Natural killer cell (primary cell): ENCODE measurements around the gene NR1I3. TPM values are rescaled to one million over a fixed set of nuclear protein-coding genes. Genes with fewer than 3 reads are reported as not detected.

ENCODE experiments used
- ATAC-seq, 3 donors: fragments of 150-1000 bp in 2 of 3; fragments of 200-7000 bp in 1 of 3; cut with Tn5 transposase; 1 replicate in 1 of 3; 2 replicates in 2 of 3; pipeline ENCODE4 v1.10.0; 2021; ENCODE audit warnings: mild to moderate bottlenecking in 2 of 3, moderate library complexity in 2 of 3
- DNase-seq, 2 donors: peaks; one replicate each; pipeline versions ENCODE4 v3.0.0 to v3.0.0-alpha.2; 2013 to 2021; ENCODE audit warnings: mixed read lengths in 1 of 2
- H3K27ac ChIP-seq: one replicate; pipeline ENCODE4 v1.5.1; 2013; ENCODE audit warnings: mild to moderate bottlenecking, low read length
- H3K27me3 ChIP-seq: one replicate; pipeline ENCODE4 v1.6.1; 2013; ENCODE audit warnings: low read length; ENCODE audit not compliant: control insufficient read depth, insufficient read depth
- H3K36me3 ChIP-seq: one replicate; pipeline ENCODE4 v1.6.1; 2013; ENCODE audit warnings: low read length; ENCODE audit not compliant: control insufficient read depth, insufficient read depth
- H3K4me1 ChIP-seq: one replicate; pipeline ENCODE4 v1.6.1; 2013; ENCODE audit warnings: low read length; ENCODE audit not compliant: control insufficient read depth, insufficient read depth
- H3K4me3 ChIP-seq: one replicate; pipeline ENCODE4 v1.5.1; 2013; ENCODE audit warnings: low read length
- H3K9me3 ChIP-seq: one replicate; pipeline ENCODE4 v1.6.1; 2013; ENCODE audit warnings: low read length; ENCODE audit not compliant: control insufficient read depth, insufficient read depth
- H3K27ac Mint-ChIP-seq, 2 donors: one replicate each; pipeline ENCODE4 v1.8.0; 2022; ENCODE audit warnings: mild to moderate bottlenecking in 2 of 2, mixed read lengths in 2 of 2, moderate library complexity in 1 of 2
- H3K27me3 Mint-ChIP-seq, 2 donors: one replicate each; pipeline ENCODE4 v1.8.0; 2022; ENCODE audit warnings: low read depth in 2 of 2, mixed read lengths in 2 of 2
- H3K36me3 Mint-ChIP-seq: one replicate; pipeline ENCODE4 v1.8.0; 2022; ENCODE audit warnings: mixed read lengths
- H3K4me1 Mint-ChIP-seq, 2 donors: one replicate each; pipeline ENCODE4 v1.8.0; 2022; ENCODE audit warnings: mixed read lengths in 2 of 2
- H3K4me3 Mint-ChIP-seq: one replicate; pipeline ENCODE4 v1.8.0; 2022; ENCODE audit warnings: mild to moderate bottlenecking, moderate library complexity, mixed read lengths
- H3K9me3 Mint-ChIP-seq, 2 donors: one replicate each; pipeline ENCODE4 v1.8.0; 2022; ENCODE audit warnings: mixed read lengths in 2 of 2
- WGBS: methylation state at CpG from one replicate; pipeline ENCODE4 v1.1.7; 2013; ENCODE audit warnings: missing lambda C conversion rate; ENCODE audit not compliant: insufficient coverage; 5-methylcytosine and 5-hydroxymethylcytosine counted together
- intact Hi-C: fragments of 100-400 bp; cut with micrococcal nuclease; formaldehyde crosslinking; loops from one replicate; pipeline ENCODE4 v1.14.2; 2022
- total RNA-seq, 4 donors: library from RNA; stranded (reverse); fragments of 120-200 nt in 1 of 4; gene quantifications; one replicate each; pipeline versions ENCODE4 v1.2.3 to v1.2.4, GENCODE V29; 2013 to 2022
- TF ChIP-seq, protein P1 (sequence below): fragments of 200-600 bp; IDR thresholded peaks from one replicate; pipeline ENCODE4 v1.8.0; 2022; ENCODE audit warnings: antibody characterized with exemption

The NR1I3 gene
- total RNA-seq, 3 donors from 2014 or later (not counting 1 experiment from before 2014, with no cell fraction given) = not detected

DNA sequence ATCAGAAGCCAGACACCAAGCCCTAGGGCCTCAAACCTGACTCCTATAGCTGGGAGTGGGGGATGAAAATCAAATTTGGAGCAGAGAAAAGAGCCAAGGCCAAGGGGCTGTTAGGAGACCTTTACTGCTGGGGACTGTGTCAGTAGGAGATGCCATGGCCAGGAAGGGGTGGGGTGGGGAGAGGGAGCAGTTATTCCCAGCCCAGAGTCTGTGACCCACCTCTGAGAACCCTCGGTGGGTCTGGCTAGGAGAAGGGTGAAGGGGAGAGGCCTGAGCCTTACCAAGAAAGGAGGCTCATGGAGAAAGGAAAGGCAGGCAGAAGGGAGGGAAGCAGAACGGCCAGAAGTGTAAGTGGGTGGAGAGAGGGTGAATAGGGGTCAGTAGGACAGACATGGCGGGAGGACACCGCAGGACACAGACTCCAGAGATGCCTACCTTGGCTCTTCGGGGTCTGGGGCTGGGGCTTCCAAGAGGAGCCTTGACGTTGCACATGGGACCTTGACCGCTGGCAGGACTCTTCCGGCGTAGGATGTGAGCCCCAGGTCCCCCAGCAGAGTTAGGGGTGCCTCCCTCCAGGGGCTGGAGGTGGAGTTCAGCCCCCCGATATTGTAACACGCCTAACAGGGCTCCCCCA is 40.3 kb downstream of the NR1I3 start:
- intact Hi-C loops = no loop called here
- no peaks in the 10 kb centered on the region for H3K9me3 Mint-ChIP-seq
- TF ChIP-seq, protein P1, sequence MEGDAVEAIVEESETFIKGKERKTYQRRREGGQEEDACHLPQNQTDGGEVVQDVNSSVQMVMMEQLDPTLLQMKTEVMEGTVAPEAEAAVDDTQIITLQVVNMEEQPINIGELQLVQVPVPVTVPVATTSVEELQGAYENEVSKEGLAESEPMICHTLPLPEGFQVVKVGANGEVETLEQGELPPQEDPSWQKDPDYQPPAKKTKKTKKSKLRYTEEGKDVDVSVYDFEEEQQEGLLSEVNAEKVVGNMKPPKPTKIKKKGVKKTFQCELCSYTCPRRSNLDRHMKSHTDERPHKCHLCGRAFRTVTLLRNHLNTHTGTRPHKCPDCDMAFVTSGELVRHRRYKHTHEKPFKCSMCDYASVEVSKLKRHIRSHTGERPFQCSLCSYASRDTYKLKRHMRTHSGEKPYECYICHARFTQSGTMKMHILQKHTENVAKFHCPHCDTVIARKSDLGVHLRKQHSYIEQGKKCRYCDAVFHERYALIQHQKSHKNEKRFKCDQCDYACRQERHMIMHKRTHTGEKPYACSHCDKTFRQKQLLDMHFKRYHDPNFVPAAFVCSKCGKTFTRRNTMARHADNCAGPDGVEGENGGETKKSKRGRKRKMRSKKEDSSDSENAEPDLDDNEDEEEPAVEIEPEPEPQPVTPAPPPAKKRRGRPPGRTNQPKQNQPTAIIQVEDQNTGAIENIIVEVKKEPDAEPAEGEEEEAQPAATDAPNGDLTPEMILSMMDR = no peak
- no peak overlapping the region for H3K4me3 ChIP-seq
- peaks cover 66% of the 10 kb centered on the region for H3K4me1 ChIP-seq
- H3K36me3 Mint-ChIP-seq = no peaks in the 10 kb centered on the region
- no peak for ATAC-seq
- WGBS = 95% methylated on average over 11 of the region's 11 CpGs
- DNase-seq = no peak
- no peak overlapping the region for H3K27ac ChIP-seq
- H3K9me3 ChIP-seq = no peaks in the 10 kb centered on the region
- H3K36me3 ChIP-seq = no peaks in the 10 kb centered on the region
- no peaks in the 10 kb centered on the region for H3K27me3 Mint-ChIP-seq
- H3K27me3 ChIP-seq = no peaks in the 10 kb centered on the region
- H3K27ac Mint-ChIP-seq = no peak overlapping the region
- peaks cover 26 to 72% of the 10 kb centered on the region in 2 donors for H3K4me1 Mint-ChIP-seq
- no peak overlapping the region for H3K4me3 Mint-ChIP-seq

- Mint-ChIP-seq H3K27ac (peak overlapping the region in 1 of 2 donors; percentile 92), H3K36me3 (no peaks in the 10 kb centered on the region), H3K4me1 (peaks cover 33 to 79% of the 10 kb centered on the region in 2 donors), H3K4me3 (no peak overlapping the region), H3K27me3 (no peaks in the 10 kb centered on the region), H3K9me3 (no peaks in the 10 kb centered on the region)
- intact Hi-C loops = no loop called here
- H3K9me3 ChIP-seq = no peaks in the 10 kb centered on the region
- DNase-seq (no peak), ATAC-seq (no peak)
- no peaks in the 10 kb centered on the region for H3K36me3 ChIP-seq
- WGBS = 89% methylated on average over 26 of the region's 27 CpGs
- H3K4me3 ChIP-seq = no peak overlapping the region
- H3K27me3 ChIP-seq = no peaks in the 10 kb centered on the region
- H3K4me1 ChIP-seq = peaks cover 69% of the 10 kb centered on the region
- TF ChIP-seq, protein P1 = no peak
- no peak overlapping the region for H3K27ac ChIP-seq
Observed at GRCh38 chr1:161196521-161197451, 41.2 kb downstream of the NR1I3 start.

GRCh38 chr1:161196111-161196510 is 41.9 kb downstream of the NR1I3 start:
- Mint-ChIP-seq H3K36me3 (no peaks in the 10 kb centered on the region), H3K4me3 (no peak overlapping the region), H3K27me3 (no peaks in the 10 kb centered on the region), H3K4me1 (peaks cover 28 to 74% of the 10 kb centered on the region in 2 donors), H3K27ac (peak overlapping the region; percentile 82 to 92), H3K9me3 (no peaks in the 10 kb centered on the region)
- intact Hi-C loops = no loop called here
- no peaks in the 10 kb centered on the region for H3K27me3 ChIP-seq
- TF ChIP-seq, protein P1 = no peak
- no peak overlapping the region for H3K4me3 ChIP-seq
- WGBS = 99% methylated on average over 7 of the region's 7 CpGs
- H3K4me1 ChIP-seq = peaks cover 63% of the 10 kb centered on the region
- no peaks in the 10 kb centered on the region for H3K36me3 ChIP-seq
- no peak for ATAC-seq
- no peak for DNase-seq
- no peaks in the 10 kb centered on the region for H3K9me3 ChIP-seq
- peak overlapping the region; percentile 60 for H3K27ac ChIP-seq
